ENCODE results near the gene HILPDA. TPM values are rescaled to one million over a fixed set of nuclear protein-coding genes. Genes with fewer than 3 reads are reported as not detected.

Gene HILPDA
- 12.2 and 14.0 TPM in 2 replicates for total RNA-seq (2014; rRNA removed; shearing (Covaris generic))
- 15.2 and 16.0 TPM in 2 replicates for polyA plus RNA-seq (2015; cell fraction: cytosol; rRNA removed)
- polyA plus RNA-seq (2015; cell fraction: nucleus; rRNA removed): 13.2 and 14.0 TPM in 2 replicates

GRCh38 chr7:128455543-128456254 lies at the start of gene HILPDA:
Gene HILPDA, plus strand, starts transcription at chr7:128455878. Its CDS starts 1,391 bp downstream, at chr7:128457269.
- peak; percentile 91 for DNase-seq (ENCODE audit: low read depth)

- DNase-seq (ENCODE audit: low read depth): no peak
Measured at GRCh38 chr7:128406314-128407232, 49.1 kb upstream of the HILPDA start.

GRCh38 chr7:128407233-128407589 lies 48.5 kb upstream of the HILPDA start:
- no peak for DNase-seq (ENCODE audit: low read depth)

- DNase-seq (ENCODE audit: low read depth): no peak
Measured at GRCh38 chr7:128407751-128408708, 47.6 kb upstream of the HILPDA start.

- DNase-seq (ENCODE audit: low read depth): no peak
Measured at GRCh38 chr7:128408709-128409595, 46.7 kb upstream of the HILPDA start.

GRCh38 chr7:128409596-128410450 lies 45.9 kb upstream of the HILPDA start, which contains the start of gene IMPDH1:
Gene IMPDH1, minus strand, starts transcription at chr7:128409982. Its CDS starts 81 bp downstream, at chr7:128409901.
- DNase-seq (ENCODE audit: low read depth): peak; percentile 73

GRCh38 chr7:128410451-128410753 lies 45.3 kb upstream of the HILPDA start:
- no peak for DNase-seq (ENCODE audit: low read depth)

GRCh38 chr7:128415217-128415785 lies 40.4 kb upstream of the HILPDA start:
- DNase-seq (ENCODE audit: low read depth): no peak

GRCh38 chr7:128417071-128417470 lies 38.6 kb upstream of the HILPDA start:
- no peak for DNase-seq (ENCODE audit: low read depth)

GRCh38 chr7:128419257-128419656 lies 36.4 kb upstream of the HILPDA start:
- no peak for DNase-seq (ENCODE audit: low read depth)

GRCh38 chr7:128420773-128421172 lies 34.9 kb upstream of the HILPDA start:
- DNase-seq (ENCODE audit: low read depth): no peak

GRCh38 chr7:128421384-128421783 lies 34.3 kb upstream of the HILPDA start:
- DNase-seq (ENCODE audit: low read depth): no peak

- no peak for DNase-seq (ENCODE audit: low read depth)
Measured at GRCh38 chr7:128422037-128422436, 33.6 kb upstream of the HILPDA start.

GRCh38 chr7:128422842-128423241 lies 32.8 kb upstream of the HILPDA start:
- no peak for DNase-seq (ENCODE audit: low read depth)

GRCh38 chr7:128424686-128425275 lies 30.9 kb upstream of the HILPDA start:
- no peak for DNase-seq (ENCODE audit: low read depth)

GRCh38 chr7:128425850-128426249 lies 29.8 kb upstream of the HILPDA start:
- peak; percentile 59 for DNase-seq (ENCODE audit: low read depth)

GRCh38 chr7:128427289-128427891 lies 28.3 kb upstream of the HILPDA start:
- DNase-seq (ENCODE audit: low read depth): peak; percentile 49

- DNase-seq (ENCODE audit: low read depth): no peak
Measured at GRCh38 chr7:128430207-128430606, 25.5 kb upstream of the HILPDA start.
